NCI-H2227 treated with DMSO at 0.1 percent for 48 hours (cell line): ENCODE results near the gene SUPT4H1.

Experiments used
- DNase-seq: peaks from one replicate; lab custom pipeline; 2025; lab: John Stamatoyannopoulos, UW

Gene SUPT4H1

GRCh38 chr17:58380207-58381123, 28.5 kb upstream of the SUPT4H1 start:
- DNase-seq: no peak

GRCh38 chr17:58379511-58379824, 27.5 kb upstream of the SUPT4H1 start:
- no peak for DNase-seq

- no peak for DNase-seq
Observed at GRCh38 chr17:58378733-58379510, 26.9 kb upstream of the SUPT4H1 start.

GRCh38 chr17:58377661-58378060, 25.7 kb upstream of the SUPT4H1 start:
- DNase-seq: no peak

- DNase-seq: no peak
Observed at GRCh38 chr17:58377093-58377601, 25.1 kb upstream of the SUPT4H1 start.

- no peak for DNase-seq
Observed at GRCh38 chr17:58376472-58377000, 24.5 kb upstream of the SUPT4H1 start.

- no peak for DNase-seq
Observed at GRCh38 chr17:58375811-58376210, 23.8 kb upstream of the SUPT4H1 start.

- no peak for DNase-seq
Observed at GRCh38 chr17:58375256-58375655, 23.3 kb upstream of the SUPT4H1 start.

- no peak for DNase-seq
Observed at GRCh38 chr17:58373923-58374322, 21.9 kb upstream of the SUPT4H1 start.

- DNase-seq: no peak
Observed at GRCh38 chr17:58373003-58373402, 21.0 kb upstream of the SUPT4H1 start.

- DNase-seq: no peak
Observed at GRCh38 chr17:58371300-58371950, 19.4 kb upstream of the SUPT4H1 start.

GRCh38 chr17:58370716-58371115, 18.7 kb upstream of the SUPT4H1 start:
- DNase-seq: no peak

- no peak for DNase-seq
Observed at GRCh38 chr17:58370309-58370708, 18.3 kb upstream of the SUPT4H1 start.

GRCh38 chr17:58369214-58370031, 17.4 kb upstream of the SUPT4H1 start:
- DNase-seq: no peak

- no peak for DNase-seq
Observed at GRCh38 chr17:58368860-58369213, 16.8 kb upstream of the SUPT4H1 start.

GRCh38 chr17:58367461-58367860, 15.5 kb upstream of the SUPT4H1 start:
- DNase-seq: no peak

- DNase-seq: no peak
Observed at GRCh38 chr17:58365980-58366595, 14.1 kb upstream of the SUPT4H1 start.

GRCh38 chr17:58365185-58365979, 13.4 kb upstream of the SUPT4H1 start:
- DNase-seq: no peak

GRCh38 chr17:58364270-58364942, 12.4 kb upstream of the SUPT4H1 start:
- no peak for DNase-seq
